IPS-20b (cell line): ENCODE results near the gene PCDHGA8.
"Not testable (repeated sequence)": the region's sequence is repeated elsewhere in the genome, so short reads cannot be mapped to it uniquely, and the experiment has no call there.

ENCODE experiments used
- H3K27ac ChIP-seq: one replicate; pipeline ENCODE4 v1.5.1; 2013; ENCODE audit warnings: low read length
- H3K27me3 ChIP-seq: 2 replicates; pipeline ENCODE4 v1.6.1; 2013; ENCODE audit warnings: mild to moderate bottlenecking, low read length, inconsistent platforms; ENCODE audit not compliant: insufficient read depth
- H3K36me3 ChIP-seq: 2 replicates; pipeline ENCODE4 v1.6.1; 2013; ENCODE audit warnings: low read depth, mild to moderate bottlenecking, inconsistent platforms, low read length, moderate library complexity; ENCODE audit not compliant: insufficient read depth
- H3K4me1 ChIP-seq: 2 replicates; pipeline ENCODE4 v1.6.1; 2013; ENCODE audit warnings: mild to moderate bottlenecking, control low read depth, inconsistent platforms, low read length, moderate library complexity; ENCODE audit not compliant: insufficient read depth
- H3K4me3 ChIP-seq: 2 replicates; pipeline ENCODE4 v1.5.1; 2013; ENCODE audit warnings: mild to moderate bottlenecking, low read length, inconsistent platforms
- H3K9ac ChIP-seq: 2 replicates; pipeline ENCODE4 v1.6.1; 2013; ENCODE audit warnings: low read depth, mild to moderate bottlenecking, inconsistent platforms, low read length, moderate library complexity
- H3K9me3 ChIP-seq: 2 replicates; pipeline ENCODE4 v1.6.1; 2013; ENCODE audit warnings: mild to moderate bottlenecking, low read depth, low read length, inconsistent platforms; ENCODE audit not compliant: insufficient read depth

Gene PCDHGA8

DNA sequence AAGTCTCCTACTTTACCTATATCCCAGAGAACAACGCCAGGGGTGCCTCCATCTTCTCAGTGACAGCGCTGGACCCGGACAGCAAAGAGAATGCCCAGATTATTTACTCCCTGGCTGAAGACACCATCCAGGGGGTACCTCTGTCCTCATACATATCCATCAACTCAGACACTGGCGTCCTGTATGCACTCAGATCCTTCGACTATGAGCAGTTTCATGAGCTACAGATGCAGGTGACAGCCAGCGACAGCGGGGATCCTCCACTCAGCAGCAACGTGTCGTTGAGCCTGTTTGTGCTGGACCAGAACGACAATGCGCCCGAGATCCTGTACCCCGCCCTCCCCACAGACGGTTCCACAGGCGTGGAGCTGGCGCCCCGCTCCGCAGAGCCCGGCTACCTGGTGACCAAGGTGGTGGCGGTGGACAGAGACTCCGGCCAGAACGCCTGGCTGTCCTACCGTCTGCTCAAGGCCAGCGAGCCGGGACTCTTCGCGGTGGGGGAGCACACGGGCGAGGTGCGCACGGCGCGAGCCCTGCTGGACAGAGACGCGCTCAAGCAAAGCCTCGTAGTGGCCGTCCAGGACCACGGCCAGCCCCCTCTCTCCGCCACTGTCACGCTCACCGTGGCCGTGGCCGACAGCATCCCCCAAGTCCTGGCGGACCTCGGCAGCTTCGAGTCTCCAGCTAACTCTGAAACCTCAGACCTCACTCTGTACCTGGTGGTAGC, 22.3 kb downstream of the PCDHGA8 start:
- H3K9me3 ChIP-seq, result peaks cover 30% of the 10 kb centered on the region
- H3K4me1 ChIP-seq, H3K36me3 ChIP-seq, H3K27ac ChIP-seq, H3K4me3 ChIP-seq, H3K9ac ChIP-seq: not testable (repeated sequence)
- H3K27me3 ChIP-seq, result peaks cover 13% of the 10 kb centered on the region

DNA sequence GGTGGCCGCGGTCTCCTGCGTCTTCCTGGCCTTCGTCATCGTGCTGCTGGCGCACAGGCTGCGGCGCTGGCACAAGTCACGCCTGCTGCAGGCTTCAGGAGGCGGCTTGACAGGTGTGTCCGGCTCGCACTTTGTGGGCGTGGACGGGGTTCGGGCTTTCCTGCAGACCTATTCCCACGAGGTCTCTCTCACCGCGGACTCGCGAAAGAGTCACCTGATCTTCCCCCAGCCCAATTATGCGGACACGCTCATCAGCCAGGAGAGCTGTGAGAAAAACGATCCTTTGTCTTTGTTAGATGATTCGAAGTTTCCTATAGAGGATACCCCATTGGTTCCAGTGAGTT, 22.8 kb downstream of the PCDHGA8 start:
- H3K4me1 ChIP-seq, H3K27ac ChIP-seq, H3K9ac ChIP-seq, H3K4me3 ChIP-seq, H3K36me3 ChIP-seq: not testable (repeated sequence)
- Histone ChIP-seq H3K27me3 (peaks cover 13% of the 10 kb centered on the region), H3K9me3 (peaks cover 35% of the 10 kb centered on the region)

DNA sequence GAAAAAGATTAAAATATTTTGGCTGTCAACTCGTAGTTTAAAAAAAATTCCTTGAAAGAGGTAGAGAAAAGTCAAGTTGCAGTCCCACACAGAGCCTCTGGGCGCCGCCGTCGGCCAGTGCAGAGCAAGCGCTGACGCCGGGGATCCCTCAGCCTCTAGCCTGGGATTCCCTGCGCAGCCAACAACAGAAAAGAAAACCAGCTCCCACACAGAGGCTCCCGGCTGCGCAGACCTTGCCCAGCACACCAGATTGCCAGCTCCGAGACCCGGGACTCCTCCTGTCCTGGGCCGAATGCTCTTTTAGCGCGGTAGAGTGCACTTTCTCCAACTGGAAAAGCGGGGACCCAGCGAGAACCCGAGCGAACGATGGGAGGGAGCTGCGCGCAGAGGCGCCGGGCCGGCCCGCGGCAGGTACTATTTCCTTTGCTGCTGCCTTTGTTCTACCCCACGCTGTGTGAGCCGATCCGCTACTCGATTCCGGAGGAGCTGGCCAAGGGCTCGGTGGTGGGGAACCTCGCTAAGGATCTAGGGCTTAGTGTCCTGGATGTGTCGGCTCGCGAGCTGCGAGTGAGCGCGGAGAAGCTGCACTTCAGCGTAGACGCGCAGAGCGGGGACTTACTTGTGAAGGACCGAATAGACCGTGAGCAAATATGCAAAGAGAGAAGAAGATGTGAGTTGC, 25.2 kb downstream of the PCDHGA8 start, which contains the start of gene PCDHGB7:
TSS of gene PCDHGB7 (plus strand) at position 184 of the 679 bp plus-strand sequence. CDS start at position 367, 183 bp downstream.
- Histone ChIP-seq H3K36me3 (peaks cover 26% of the 10 kb centered on the region; the same call in 1 of the 2 replicates), H3K4me3 (peak within 1 kb of the TSS; percentile 72), H3K9ac (peak within 1 kb of the TSS; percentile 78), H3K27me3 (peaks cover 13% of the 10 kb centered on the region), H3K9me3 (peaks cover 57% of the 10 kb centered on the region)
- H3K4me1 ChIP-seq, H3K27ac ChIP-seq: not testable (repeated sequence)

DNA sequence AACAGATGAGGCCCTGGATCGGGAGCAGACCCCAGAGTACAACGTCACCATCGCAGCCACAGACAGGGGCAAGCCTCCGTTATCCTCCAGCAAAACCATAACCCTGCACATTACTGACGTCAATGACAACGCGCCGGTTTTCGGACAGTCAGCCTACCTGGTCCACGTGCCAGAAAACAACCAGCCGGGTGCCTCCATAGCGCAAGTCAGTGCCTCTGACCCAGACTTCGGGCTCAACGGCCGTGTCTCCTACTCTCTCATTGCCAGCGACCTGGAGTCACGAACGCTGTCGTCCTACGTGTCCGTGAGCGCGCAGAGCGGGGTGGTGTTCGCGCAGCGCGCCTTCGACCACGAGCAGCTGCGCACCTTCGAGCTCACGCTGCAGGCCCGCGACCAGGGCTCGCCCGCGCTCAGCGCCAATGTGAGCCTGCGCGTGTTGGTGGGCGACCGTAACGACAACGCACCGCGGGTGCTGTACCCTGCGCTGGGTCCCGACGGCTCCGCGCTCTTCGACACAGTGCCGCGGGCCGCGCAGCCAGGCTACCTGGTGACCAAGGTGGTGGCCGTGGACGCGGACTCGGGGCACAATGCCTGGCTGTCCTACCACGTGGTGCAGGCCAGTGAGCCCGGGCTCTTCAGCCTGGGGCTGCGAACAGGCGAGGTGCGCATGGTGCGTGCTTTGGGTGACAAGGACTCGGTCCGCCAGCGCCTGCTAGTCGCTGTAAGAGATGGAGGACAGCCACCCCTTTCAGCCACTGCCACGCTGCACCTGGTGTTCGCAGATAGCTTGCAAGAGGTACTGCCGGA, 26.8 kb downstream of the PCDHGA8 start:
- peaks cover 26% of the 10 kb centered on the region; the same call in 1 of the 2 replicates for H3K36me3 ChIP-seq

DNA sequence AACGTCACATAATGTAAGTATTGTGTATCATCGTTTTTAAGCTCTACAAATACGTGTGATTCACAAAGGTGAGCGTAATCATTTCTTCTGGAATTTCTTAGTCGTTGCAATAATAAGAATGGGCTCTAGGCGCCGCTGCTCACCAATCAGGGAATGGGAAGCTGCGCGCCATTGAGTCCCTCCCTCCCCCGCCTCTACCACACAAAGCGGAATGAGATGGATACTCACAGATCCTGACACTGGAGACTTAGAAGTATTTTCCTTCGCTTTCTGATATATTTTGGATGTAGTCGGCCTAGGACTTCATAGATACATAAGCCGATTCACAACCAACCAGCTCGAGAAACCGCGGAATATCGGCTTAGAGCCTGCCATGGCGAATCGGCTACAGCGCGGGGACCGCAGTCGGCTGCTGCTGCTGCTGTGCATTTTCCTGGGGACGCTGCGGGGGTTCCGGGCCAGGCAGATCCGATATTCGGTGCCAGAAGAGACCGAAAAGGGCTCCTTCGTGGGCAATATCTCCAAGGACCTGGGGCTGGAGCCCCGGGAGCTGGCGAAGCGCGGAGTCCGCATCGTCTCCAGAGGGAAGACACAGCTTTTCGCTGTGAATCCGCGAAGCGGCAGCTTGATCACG, 28.5 kb downstream of the PCDHGA8 start, which contains the start of gene PCDHGA11:
TSS of gene PCDHGA11 (plus strand) at position 197 of the 634 bp plus-strand sequence. CDS start at position 374, 177 bp downstream.
- Histone ChIP-seq H3K36me3 (peaks cover 28% of the 10 kb centered on the region; the same call in 1 of the 2 replicates), H3K4me1 (no peaks in the 10 kb centered on the region), H3K27ac (no peak within 1 kb of the TSS), H3K9ac (no peak within 1 kb of the TSS), H3K9me3 (peaks cover 69% of the 10 kb centered on the region), H3K27me3 (peaks cover 13% of the 10 kb centered on the region), H3K4me3 (peak within 1 kb of the TSS; percentile 8; the same call in 1 of the 2 replicates)

More for the DNA sequence above, 26.8 kb downstream of the PCDHGA8 start:
- Histone ChIP-seq H3K9me3 (peaks cover 57% of the 10 kb centered on the region), H3K4me1 (no peaks in the 10 kb centered on the region), H3K4me3 (0 out of 2 replicates have a peak overlapping the region, but pooled peaks have one; percentile 72), H3K9ac (no peak overlapping the region), H3K27ac (no peak overlapping the region), H3K27me3 (peaks cover 13% of the 10 kb centered on the region)

DNA sequence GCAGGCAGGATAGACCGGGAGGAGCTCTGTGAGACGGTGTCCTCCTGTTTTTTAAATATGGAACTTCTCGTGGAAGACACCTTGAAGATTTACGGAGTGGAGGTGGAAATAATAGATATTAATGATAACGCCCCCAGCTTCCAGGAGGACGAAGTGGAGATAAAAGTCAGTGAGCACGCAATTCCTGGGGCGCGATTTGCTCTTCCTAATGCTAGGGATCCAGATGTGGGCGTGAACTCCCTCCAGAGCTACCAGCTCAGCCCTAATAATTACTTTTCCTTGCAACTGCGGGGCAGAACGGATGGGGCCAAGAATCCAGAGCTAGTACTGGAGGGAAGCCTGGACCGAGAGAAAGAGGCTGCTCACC, 29.0 kb downstream of the PCDHGA8 start:
- Histone ChIP-seq H3K27me3 (peaks cover 13% of the 10 kb centered on the region), H3K4me3 (peak overlapping the region; percentile 5; the same call in 1 of the 2 replicates), H3K36me3 (peaks cover 32% of the 10 kb centered on the region; the same call in 1 of the 2 replicates), H3K27ac (no peak overlapping the region), H3K9me3 (peaks cover 74% of the 10 kb centered on the region), H3K9ac (no peak overlapping the region), H3K4me1 (no peaks in the 10 kb centered on the region)

DNA sequence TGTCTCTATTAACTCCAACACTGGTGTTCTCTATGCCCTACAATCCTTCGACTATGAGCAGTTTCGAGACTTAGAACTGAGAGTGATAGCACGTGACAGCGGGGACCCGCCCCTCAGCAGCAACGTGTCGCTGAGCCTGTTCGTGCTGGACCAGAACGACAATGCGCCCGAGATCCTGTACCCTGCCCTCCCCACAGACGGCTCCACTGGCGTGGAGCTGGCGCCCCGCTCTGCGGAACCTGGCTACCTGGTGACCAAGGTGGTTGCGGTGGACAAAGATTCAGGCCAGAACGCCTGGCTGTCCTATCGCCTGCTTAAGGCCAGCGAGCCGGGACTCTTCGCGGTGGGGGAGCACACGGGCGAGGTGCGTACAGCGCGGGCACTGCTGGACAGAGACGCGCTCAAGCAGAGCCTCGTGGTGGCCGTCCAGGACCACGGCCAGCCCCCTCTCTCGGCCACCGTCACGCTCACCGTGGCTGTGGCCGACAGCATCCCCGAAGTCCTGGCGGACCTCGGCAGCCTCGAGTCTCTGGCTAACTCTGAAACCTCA, 30.4 kb downstream of the PCDHGA8 start:
- peaks cover 87% of the 10 kb centered on the region for H3K9me3 ChIP-seq
- no peak overlapping the region for H3K4me3 ChIP-seq
- H3K9ac ChIP-seq, result no peak overlapping the region
- no peaks in the 10 kb centered on the region for H3K4me1 ChIP-seq
- no peak overlapping the region for H3K27ac ChIP-seq
- H3K36me3 ChIP-seq, result peaks cover 32% of the 10 kb centered on the region; the same call in 1 of the 2 replicates
- H3K27me3 ChIP-seq, result peaks cover 13% of the 10 kb centered on the region

DNA sequence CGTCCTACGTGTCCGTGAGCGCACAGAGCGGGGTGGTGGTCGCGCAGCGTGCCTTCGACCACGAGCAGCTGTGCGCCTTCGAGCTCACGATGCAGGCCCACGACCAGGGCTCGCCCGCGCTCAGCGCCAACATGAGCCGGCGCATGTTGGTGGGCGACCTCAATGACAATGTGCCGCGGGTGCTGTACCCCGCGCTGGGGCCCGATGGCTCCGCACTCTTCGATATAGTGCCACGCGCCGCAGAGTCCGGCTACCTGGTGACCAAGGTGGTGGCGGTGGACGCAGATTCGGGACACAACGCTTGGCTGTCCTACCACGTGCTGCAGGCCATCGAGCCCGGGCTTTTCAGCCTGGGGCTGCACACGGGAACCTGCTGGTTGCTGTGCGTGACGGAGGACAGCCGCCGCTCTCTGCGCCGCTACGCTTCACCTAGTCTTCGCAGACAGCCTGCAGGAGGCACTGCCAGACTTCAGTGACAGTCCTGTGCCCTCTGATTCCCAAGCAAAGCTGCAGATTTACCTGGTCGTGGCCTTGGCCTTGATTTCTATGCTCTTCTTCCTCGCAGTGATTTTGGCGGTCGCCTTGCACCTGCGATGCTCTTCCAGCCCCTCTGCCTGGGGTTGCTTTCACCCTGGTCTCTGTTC, 35.5 kb downstream of the PCDHGA8 start:
- no peaks in the 10 kb centered on the region for H3K4me1 ChIP-seq
- H3K4me3 ChIP-seq, result no peak overlapping the region
- H3K9ac ChIP-seq, result no peak overlapping the region
- H3K27ac ChIP-seq, result no peak overlapping the region
- H3K27me3 ChIP-seq, result no peaks in the 10 kb centered on the region
- H3K9me3 ChIP-seq, result peaks cover 79% of the 10 kb centered on the region
- peaks cover 12% of the 10 kb centered on the region; the same call in 1 of the 2 replicates for H3K36me3 ChIP-seq

DNA sequence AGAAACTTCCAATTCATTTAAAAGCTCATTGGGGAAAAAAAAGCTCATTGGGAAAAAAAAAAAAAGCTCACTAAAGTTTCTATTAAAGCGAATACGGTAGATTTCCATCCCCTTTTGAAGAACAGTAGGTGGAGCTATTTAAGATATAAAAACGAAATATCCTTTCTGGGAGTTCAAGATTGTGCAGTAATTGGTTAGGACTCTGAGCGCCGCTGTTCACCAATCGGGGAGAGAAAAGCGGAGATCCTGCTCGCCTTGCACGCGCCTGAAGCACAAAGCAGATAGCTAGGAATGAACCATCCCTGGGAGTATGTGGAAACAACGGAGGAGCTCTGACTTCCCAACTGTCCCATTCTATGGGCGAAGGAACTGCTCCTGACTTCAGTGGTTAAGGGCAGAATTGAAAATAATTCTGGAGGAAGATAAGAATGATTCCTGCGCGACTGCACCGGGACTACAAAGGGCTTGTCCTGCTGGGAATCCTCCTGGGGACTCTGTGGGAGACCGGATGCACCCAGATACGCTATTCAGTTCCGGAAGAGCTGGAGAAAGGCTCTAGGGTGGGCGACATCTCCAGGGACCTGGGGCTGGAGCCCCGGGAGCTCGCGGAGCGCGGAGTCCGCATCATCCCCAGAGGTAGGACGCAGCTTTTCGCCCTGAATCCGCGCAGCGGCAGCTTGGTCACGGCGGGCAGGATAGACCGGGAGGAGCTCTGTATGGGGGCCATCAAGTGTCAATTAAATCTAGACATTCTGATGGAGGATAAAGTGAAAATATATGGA, 38.1 kb downstream of the PCDHGA8 start, which contains the start of gene PCDHGA12:
TSS of gene PCDHGA12 (plus strand) at position 176 of the 782 bp plus-strand sequence. CDS start at position 429, 253 bp downstream.
- H3K9me3 ChIP-seq, result peaks cover 61% of the 10 kb centered on the region
- peaks cover 12% of the 10 kb centered on the region; the same call in 1 of the 2 replicates for H3K36me3 ChIP-seq
- no peak within 1 kb of the TSS for H3K27ac ChIP-seq
- no peak within 1 kb of the TSS for H3K9ac ChIP-seq
- no peaks in the 10 kb centered on the region for H3K27me3 ChIP-seq
- H3K4me3 ChIP-seq, result no peak within 1 kb of the TSS
- H3K4me1 ChIP-seq, result no peaks in the 10 kb centered on the region

DNA sequence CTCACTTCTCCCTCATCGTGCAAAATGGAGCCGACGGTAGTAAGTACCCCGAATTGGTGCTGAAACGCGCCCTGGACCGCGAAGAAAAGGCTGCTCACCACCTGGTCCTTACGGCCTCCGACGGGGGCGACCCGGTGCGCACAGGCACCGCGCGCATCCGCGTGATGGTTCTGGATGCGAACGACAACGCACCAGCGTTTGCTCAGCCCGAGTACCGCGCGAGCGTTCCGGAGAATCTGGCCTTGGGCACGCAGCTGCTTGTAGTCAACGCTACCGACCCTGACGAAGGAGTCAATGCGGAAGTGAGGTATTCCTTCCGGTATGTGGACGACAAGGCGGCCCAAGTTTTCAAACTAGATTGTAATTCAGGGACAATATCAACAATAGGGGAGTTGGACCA, 38.9 kb downstream of the PCDHGA8 start:
- Histone ChIP-seq H3K9me3 (peaks cover 53% of the 10 kb centered on the region), H3K27me3 (no peaks in the 10 kb centered on the region), H3K27ac (no peak overlapping the region), H3K36me3 (peaks cover 7% of the 10 kb centered on the region; the same call in 1 of the 2 replicates), H3K9ac (no peak overlapping the region), H3K4me1 (no peaks in the 10 kb centered on the region), H3K4me3 (no peak overlapping the region)
